ENCODE measurements around the gene ARHGEF12.

DNA sequence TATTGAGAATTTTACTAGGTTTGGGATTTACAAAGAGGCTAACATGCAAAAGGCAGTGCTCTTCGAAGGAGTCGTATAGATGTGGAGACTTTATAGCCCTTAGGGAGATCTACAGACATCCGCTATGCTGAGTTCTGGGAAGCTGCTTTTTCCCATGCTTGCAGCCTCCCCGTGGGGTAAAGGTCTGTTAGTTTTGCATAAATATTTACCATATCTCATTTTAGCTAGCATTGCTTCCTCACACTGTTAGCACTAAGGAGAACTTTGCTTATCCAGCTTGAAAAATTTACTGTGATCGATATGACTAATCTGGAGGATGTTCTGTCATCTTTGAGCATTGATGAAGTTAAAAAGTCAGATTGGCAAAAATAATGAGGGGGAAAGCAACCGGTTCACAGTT is 18.6 kb downstream of the ARHGEF12 start:
- no peak for TF ChIP-seq EZH2 (IDR thresholded peaks at IDR 0.05)
- no peak for TF ChIP-seq POLR2AphosphoS5 (IDR thresholded peaks at IDR 0.05; ENCODE audit: borderline replicate concordance, low read depth, low read length)
- TF ChIP-seq FOXP2 (optimal IDR thresholded peaks at IDR 0.05; ENCODE audit: control extremely low read depth, extremely low read length, insufficient read depth), result no peak

Measured in SK-N-MC (cell line).